Subcutaneous adipose tissue (tissue), 4 donors: Measurements from ENCODE around the gene NOS2. TPM values are rescaled to one million over a fixed set of nuclear protein-coding genes. Genes with fewer than 3 reads are reported as not detected.

Experiments used
- total RNA-seq, 4 donors: library from RNA; depleted of rRNA; stranded (reverse); fragments of >200 nt; gene quantifications; one replicate each; pipeline ENCODE4 v1.1.0, GENCODE V29; 2016
- TF ChIP-seq, protein P1 (sequence below): fragments of 450-650 bp; IDR thresholded peaks from one replicate; pipeline ENCODE4 v1.5.1; 2016; ENCODE audit warnings: low read depth, mild to moderate bottlenecking, control low read depth, antibody characterized with exemption, moderate library complexity

The NOS2 gene
- total RNA-seq, 4 donors from 2014 or later: 0.22 TPM; not detected in 3

DNA sequence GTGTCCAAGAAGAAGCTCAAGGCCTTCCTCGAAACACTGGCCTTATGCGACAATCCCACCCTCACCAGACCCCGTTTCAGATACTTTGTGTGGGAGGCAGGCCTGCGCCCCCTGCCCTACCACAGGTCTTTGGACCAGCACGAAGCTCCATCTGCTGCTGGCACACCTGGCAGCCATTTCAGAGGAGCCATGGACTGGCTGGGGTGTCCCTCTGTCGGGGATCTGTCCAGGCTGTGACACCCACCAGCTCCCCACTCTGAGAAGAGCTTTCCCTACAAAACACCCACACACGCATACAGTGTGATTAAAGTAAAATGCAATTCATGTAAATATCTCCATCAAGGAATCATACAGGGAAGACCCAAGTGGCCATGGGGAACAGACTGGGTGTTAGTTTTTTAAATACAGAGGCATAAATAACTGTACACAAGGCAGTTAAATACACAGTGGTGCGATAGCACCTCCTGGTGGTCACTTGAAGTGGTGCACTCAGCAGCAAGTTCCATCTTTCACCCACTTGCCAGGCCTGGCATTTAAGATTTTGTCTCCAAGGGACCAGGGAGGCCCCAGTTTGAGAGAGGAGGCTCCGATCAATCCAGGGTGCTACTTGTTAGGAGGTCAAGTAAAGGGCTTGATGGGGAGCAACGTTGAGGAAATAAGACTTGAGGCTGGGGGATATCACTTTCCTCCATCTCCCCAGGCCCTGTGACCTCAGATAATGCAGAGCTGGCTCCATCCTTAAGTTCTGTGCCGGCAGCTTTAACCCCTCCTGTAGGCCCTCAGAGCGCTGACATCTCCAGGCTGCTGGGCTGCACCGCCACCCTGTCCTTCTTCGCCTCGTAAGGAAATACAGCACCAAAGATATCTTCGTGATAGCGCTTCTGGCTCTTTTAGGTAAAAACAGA, 43.6 kb downstream of the NOS2 start:
- TF ChIP-seq, protein P1, sequence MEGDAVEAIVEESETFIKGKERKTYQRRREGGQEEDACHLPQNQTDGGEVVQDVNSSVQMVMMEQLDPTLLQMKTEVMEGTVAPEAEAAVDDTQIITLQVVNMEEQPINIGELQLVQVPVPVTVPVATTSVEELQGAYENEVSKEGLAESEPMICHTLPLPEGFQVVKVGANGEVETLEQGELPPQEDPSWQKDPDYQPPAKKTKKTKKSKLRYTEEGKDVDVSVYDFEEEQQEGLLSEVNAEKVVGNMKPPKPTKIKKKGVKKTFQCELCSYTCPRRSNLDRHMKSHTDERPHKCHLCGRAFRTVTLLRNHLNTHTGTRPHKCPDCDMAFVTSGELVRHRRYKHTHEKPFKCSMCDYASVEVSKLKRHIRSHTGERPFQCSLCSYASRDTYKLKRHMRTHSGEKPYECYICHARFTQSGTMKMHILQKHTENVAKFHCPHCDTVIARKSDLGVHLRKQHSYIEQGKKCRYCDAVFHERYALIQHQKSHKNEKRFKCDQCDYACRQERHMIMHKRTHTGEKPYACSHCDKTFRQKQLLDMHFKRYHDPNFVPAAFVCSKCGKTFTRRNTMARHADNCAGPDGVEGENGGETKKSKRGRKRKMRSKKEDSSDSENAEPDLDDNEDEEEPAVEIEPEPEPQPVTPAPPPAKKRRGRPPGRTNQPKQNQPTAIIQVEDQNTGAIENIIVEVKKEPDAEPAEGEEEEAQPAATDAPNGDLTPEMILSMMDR: no peak

GRCh38 chr17:27755706-27756466, 44.4 kb downstream of the NOS2 start:
- TF ChIP-seq, protein P1: no peak

DNA sequence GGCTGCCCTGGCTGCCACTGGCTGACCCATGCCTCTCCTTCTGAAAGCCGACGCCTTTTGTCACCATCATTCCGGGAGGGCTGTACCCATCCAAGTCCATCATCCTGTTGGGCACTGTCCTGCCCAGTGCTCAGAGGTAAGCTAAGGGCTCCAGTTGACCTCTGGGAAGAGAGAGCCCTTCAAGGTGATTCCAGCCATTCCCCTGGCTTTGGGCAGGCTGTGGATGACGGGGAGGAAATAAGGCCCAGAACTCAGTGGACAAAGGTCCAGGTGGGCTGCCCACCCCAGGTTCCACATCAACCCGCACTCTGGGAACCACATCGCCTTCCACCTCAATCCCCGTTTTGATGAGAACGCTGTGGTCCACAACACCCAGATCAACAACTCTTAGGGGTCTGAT, 45.8 kb downstream of the NOS2 start:
- TF ChIP-seq, protein P1: no peak

GRCh38 chr17:27751622-27752490, 48.5 kb downstream of the NOS2 start:
- TF ChIP-seq, protein P1: no peak

GRCh38 chr17:27751166-27751565, 49.2 kb downstream of the NOS2 start:
- TF ChIP-seq, protein P1: no peak

DNA sequence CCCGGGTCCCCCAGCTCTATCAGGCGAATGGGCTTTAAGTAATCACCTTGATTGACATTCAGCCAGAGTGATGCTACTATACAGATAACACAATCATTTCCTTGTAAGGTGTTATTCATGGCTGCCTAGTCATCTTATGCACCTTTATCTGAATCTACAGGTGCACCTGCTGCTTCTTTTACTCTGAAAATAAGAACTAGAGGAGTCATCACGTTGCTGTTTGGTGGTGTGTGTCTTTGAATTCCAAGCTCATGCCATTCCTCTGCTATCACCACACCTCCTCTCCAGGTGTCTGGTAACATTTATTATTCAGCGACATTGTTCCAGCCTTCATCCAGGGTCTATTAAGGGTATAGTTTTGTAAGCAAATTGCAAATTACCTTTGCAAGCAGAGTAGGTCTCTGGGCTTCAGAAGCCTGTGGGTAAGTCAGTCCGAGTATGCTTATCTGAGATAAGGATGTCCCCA, 51.9 kb downstream of the NOS2 start:
- TF ChIP-seq, protein P1: no peak
